Lung (tissue), 12 donors: ENCODE data around the gene FANCM. TPM values are rescaled to one million over a fixed set of nuclear protein-coding genes. Genes with fewer than 3 reads are reported as not detected.
A peak's percentile ranks its signal among the peaks of the same experiment; 100 is the strongest.

Experiments used
- ATAC-seq: fragments of 200-7000 bp; cut with Tn5 transposase; one replicate; pipeline ENCODE4 v1.9.1; 2020; ENCODE audit warnings: moderate number of reproducible peaks; ENCODE audit not compliant: insufficient read depth, low FRiP score
- DNase-seq, 3 donors: peaks; one replicate each; pipeline ENCODE4 v3.0.0-alpha.2; 2013 to 2017
- H3K27ac ChIP-seq, 2 donors: one replicate each; pipeline ENCODE4 v1.5.1; 2013; ENCODE audit warnings: mild to moderate bottlenecking in 2 of 2, moderate library complexity in 2 of 2, control low read depth in 1 of 2, inconsistent platforms in 1 of 2, low read depth in 1 of 2, low read length in 1 of 2
- H3K27me3 ChIP-seq, 3 donors: one replicate each; pipeline ENCODE4 v1.5.1; 2013; ENCODE audit warnings: low read length in 2 of 3; ENCODE audit not compliant: control insufficient read depth in 3 of 3, insufficient read depth in 3 of 3
- H3K36me3 ChIP-seq, 4 donors: one replicate each; pipeline ENCODE4 v1.5.1; 2013; ENCODE audit warnings: low read length in 4 of 4, mild to moderate bottlenecking in 1 of 4, moderate library complexity in 1 of 4; ENCODE audit not compliant: control insufficient read depth in 4 of 4, insufficient read depth in 4 of 4
- H3K4me1 ChIP-seq, 5 donors: one replicate each; pipeline ENCODE4 v1.5.1; 2013; ENCODE audit warnings: low read length in 5 of 5, mild to moderate bottlenecking in 2 of 5, moderate library complexity in 1 of 5; ENCODE audit not compliant: control insufficient read depth in 5 of 5, insufficient read depth in 5 of 5
- H3K4me3 ChIP-seq: one replicate; pipeline ENCODE4 v1.5.1; 2013; ENCODE audit warnings: mild to moderate bottlenecking, control low read depth, moderate library complexity
- H3K9ac ChIP-seq, 2 donors: one replicate each; pipeline ENCODE4 v1.5.1; 2013; ENCODE audit warnings: low read length in 2 of 2, control low read depth in 1 of 2; ENCODE audit not compliant: insufficient read depth in 1 of 2
- H3K9me3 ChIP-seq, 4 donors: one replicate each; pipeline ENCODE4 v1.5.1; 2013; ENCODE audit warnings: low read length in 3 of 4, mild to moderate bottlenecking in 1 of 4, moderate library complexity in 1 of 4; ENCODE audit not compliant: control insufficient read depth in 4 of 4, insufficient read depth in 3 of 4
- WGBS, 2 donors: extraction: QIAGEN DNeasy Blood & Tissue Kit; methylation state at CpG; one replicate each; pipeline ENCODE4 v1.1.7; 2013; 5-methylcytosine and 5-hydroxymethylcytosine counted together
- polyA plus RNA-seq, 2 donors: library from polyadenylated mRNA; stranded (reverse); fragments of 200-250 nt; gene quantifications; one replicate each; pipeline ENCODE4 v1.2.1, GENCODE V29; 2013
- total RNA-seq, 2 donors: library from RNA; depleted of rRNA in 1 of 2; stranded (reverse); fragments of >200 nt in 1 of 2; gene quantifications; one replicate each; pipeline ENCODE4 v1.2.1, GENCODE V29; 2014 to 2021
- TF ChIP-seq, protein P1 (sequence below): IDR thresholded peaks from 2 replicates; pipeline ENCODE4 v1.5.1; 2012; ENCODE audit warnings: mild to moderate bottlenecking; ENCODE audit errors: control extremely low read depth, extremely low read depth
- donor health status: control.
- donor health status: control.
- donor health status: Bipolar disorder and iron deficiency.
- donor health status: healthy.
- donor health status: DM: yes; HTN: yes; CAD: no.

FANCM gene
- total and polyA plus RNA-seq, 4 donors = 0.88 to 13.6 (median 4.3) TPM

DNA sequence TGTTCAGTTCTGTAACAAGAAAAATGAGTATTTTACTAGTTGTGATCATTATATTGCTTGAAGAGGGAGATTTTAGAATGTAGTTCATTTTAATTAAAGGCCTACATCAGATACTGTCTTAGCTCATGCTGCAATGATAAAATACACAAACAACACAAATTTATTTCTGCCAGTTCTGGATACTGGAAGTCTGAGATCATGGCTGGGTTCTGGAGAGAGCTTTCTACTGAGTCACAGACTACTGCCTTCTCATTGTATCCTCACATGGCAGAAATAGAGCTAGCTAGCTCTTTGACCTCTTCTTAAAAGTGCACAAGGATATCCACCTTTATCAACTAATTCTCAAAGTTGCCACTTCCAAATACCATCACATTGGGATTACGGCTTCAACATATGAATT lies 63.5 kb downstream of the FANCM start:
- peaks cover 0 to 7% (median 0%) of the 10 kb centered on the region in 4 donors for H3K36me3 ChIP-seq
- WGBS, 2 donors = 95 to 99% methylated on average over 1 of the region's 1 CpG
- TF ChIP-seq, protein P1, sequence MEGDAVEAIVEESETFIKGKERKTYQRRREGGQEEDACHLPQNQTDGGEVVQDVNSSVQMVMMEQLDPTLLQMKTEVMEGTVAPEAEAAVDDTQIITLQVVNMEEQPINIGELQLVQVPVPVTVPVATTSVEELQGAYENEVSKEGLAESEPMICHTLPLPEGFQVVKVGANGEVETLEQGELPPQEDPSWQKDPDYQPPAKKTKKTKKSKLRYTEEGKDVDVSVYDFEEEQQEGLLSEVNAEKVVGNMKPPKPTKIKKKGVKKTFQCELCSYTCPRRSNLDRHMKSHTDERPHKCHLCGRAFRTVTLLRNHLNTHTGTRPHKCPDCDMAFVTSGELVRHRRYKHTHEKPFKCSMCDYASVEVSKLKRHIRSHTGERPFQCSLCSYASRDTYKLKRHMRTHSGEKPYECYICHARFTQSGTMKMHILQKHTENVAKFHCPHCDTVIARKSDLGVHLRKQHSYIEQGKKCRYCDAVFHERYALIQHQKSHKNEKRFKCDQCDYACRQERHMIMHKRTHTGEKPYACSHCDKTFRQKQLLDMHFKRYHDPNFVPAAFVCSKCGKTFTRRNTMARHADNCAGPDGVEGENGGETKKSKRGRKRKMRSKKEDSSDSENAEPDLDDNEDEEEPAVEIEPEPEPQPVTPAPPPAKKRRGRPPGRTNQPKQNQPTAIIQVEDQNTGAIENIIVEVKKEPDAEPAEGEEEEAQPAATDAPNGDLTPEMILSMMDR = no peak
- no peaks in the 10 kb centered on the region for H3K4me1 ChIP-seq
- H3K27me3 ChIP-seq = no peaks in the 10 kb centered on the region
- DNase-seq (no peak), ATAC-seq (no peak)
- no peak overlapping the region for H3K4me3 ChIP-seq
- no peak overlapping the region for H3K27ac ChIP-seq
- no peaks in the 10 kb centered on the region for H3K9me3 ChIP-seq
- H3K9ac ChIP-seq = no peak overlapping the region

DNA sequence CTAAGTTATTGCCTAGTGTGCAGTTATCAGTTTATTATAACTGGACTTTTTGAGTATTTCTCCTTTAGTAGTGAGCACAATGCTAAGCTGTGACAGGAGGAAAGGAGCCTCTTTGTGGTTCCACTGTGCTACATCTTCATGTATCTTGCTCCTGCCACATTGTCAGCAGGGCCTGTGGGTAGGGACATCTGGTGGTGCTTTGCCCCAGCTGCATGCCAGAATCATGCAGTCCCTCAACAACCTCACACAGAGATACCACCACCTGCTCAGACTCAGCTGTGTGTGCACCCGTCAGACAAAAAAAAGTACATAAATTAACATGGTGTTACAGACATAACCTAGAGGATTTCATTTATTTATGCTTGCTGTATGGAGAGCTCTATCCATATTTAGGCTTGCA lies 66.2 kb downstream of the FANCM start:
- no peak overlapping the region for H3K4me3 ChIP-seq
- no peaks in the 10 kb centered on the region for H3K4me1 ChIP-seq
- no peak overlapping the region for H3K27ac ChIP-seq
- H3K27me3 ChIP-seq = no peaks in the 10 kb centered on the region
- ATAC-seq (no peak), DNase-seq (peak in 2 of 3 donors; percentile 7 to 8)
- 47 to 68% methylated on average over 1 of the region's 1 CpG for WGBS, 2 donors
- peaks cover 0 to 14% (median 2%) of the 10 kb centered on the region in 4 donors for H3K36me3 ChIP-seq
- TF ChIP-seq, protein P1 = no peak
- no peak overlapping the region for H3K9ac ChIP-seq
- H3K9me3 ChIP-seq = no peaks in the 10 kb centered on the region

DNA sequence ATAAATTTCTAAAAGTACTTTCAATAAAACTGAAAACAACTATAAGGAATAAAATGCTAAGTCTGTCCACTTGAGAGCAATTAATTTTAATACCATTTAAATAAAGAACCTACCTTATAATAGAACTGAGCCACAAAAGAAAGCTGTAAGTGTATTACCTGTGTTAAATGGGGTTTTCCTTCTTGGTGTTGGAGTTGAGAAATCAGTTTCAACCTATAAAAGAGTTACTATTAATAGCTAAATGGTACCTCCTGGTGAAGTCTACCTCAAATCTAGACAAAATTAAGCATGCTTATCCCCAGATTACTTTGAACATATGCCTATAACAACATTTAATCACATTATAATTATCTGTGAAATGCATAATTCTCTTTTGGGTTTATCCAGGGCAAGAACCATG lies 68.5 kb downstream of the FANCM start:
- no peak for DNase-seq
- no peaks in the 10 kb centered on the region for H3K4me1 ChIP-seq
- H3K9ac ChIP-seq = no peak overlapping the region
- ATAC-seq = no peak
- no peak overlapping the region for H3K27ac ChIP-seq
- no peaks in the 10 kb centered on the region for H3K9me3 ChIP-seq
- no peak overlapping the region for H3K4me3 ChIP-seq
- TF ChIP-seq, protein P1 = no peak
- H3K36me3 ChIP-seq = peaks cover 0 to 14% (median 5%) of the 10 kb centered on the region in 4 donors
- H3K27me3 ChIP-seq = no peaks in the 10 kb centered on the region

DNA sequence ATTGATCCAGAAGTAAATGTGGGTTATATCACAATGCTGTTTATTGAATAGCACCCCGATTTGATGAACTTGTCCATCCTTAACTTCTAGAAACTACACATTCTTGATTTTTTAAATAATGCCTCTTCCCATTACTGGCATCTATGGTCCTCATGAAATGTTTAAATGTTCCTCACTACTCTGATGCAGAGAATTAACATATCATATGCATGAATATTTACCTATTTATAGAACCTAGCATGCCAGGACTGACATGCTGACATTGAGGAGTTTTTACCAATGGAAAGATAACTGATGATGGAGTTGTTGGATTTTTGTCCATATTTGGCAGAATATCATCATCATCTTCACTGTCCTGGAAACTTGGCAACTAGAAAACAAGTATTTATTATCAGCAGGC lies 74.4 kb downstream of the FANCM start:
- Histone ChIP-seq H3K4me1 (peaks cover 0 to 3% (median 0%) of the 10 kb centered on the region in 5 donors), H3K9me3 (no peaks in the 10 kb centered on the region), H3K27ac (no peak overlapping the region), H3K27me3 (no peaks in the 10 kb centered on the region), H3K36me3 (peaks cover 4 to 15% (median 11%) of the 10 kb centered on the region in 4 donors), H3K4me3 (no peak overlapping the region), H3K9ac (no peak overlapping the region)
- DNase-seq (no peak), ATAC-seq (no peak)
- WGBS, 2 donors = 97 to 98% methylated on average over 1 of the region's 1 CpG
- TF ChIP-seq, protein P1 = no peak
